ENCODE results near the gene CSRNP3.

- TF ChIP-seq CTCF (IDR thresholded peaks at IDR 0.05) (no peak), EP300 (IDR thresholded peaks at IDR 0.05) (no peak), POLR2A (IDR thresholded peaks at IDR 0.05) (no peak), POLR2AphosphoS5 (IDR thresholded peaks at IDR 0.05) (no peak)
These were observed 59.6 kb downstream of the CSRNP3 start for GRCh38 chr2:165529130-165529529.

Measured in upper lobe of left lung (tissue), 4 donors.